ENCODE measurements around the gene PTK6. TPM values are rescaled to one million over a fixed set of nuclear protein-coding genes. Genes with fewer than 3 reads are reported as not detected.
"Not testable (repeated sequence)": the region's sequence is repeated elsewhere in the genome, so short reads cannot be mapped to it uniquely, and the experiment has no call there.

Gene PTK6
- total and polyA plus RNA-seq, 2 donors = 2.8 to 3.4 TPM

DNA sequence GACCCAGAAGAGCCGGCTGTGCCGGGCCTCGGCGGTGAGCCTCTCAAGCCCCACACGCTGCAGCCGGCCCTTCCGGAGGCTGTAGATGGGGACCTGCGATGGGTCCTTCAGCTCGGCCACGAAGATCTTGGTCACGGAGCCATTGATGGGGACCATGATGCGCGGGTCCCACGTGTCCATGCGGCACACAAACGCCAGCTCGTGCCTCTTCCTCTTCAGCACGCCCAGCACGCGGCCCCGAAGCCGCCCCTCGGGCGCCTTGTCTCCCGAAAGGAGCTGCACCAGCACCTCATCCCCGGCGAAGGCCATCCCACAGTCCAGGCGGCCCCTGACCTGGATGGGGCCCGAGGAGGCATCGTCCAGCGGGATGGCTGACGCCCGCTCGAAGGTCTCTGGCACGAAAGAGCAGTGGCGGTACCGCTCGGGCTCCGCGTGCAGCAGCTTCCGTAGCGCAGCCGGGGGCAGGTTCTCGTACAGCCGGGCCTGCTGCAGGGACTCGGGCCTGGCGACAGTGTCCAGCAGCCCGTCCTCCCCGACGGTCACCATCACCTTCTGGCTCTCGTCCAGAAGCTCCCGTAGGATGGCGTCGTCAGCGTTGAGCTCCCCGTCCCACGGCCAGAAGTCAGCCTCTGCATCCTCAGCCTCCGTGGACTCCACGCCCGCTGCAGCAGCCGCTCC is 28.0 kb upstream of the PTK6 start:
- no peak overlapping the region for H3K4me3 ChIP-seq (ENCODE audit: low read depth, low read length)
- no peaks in the 10 kb centered on the region for H3K4me1 ChIP-seq (ENCODE audit: insufficient read depth)
- DNase-seq (ENCODE audit: extremely low spot score) = no peak
- WGBS = 95% methylated on average over 61 of the region's 61 CpGs
- H3K27ac ChIP-seq (ENCODE audit: low read depth) = no peak overlapping the region
- H3K36me3 ChIP-seq (ENCODE audit: insufficient read depth) = peaks cover 2% of the 10 kb centered on the region

DNA sequence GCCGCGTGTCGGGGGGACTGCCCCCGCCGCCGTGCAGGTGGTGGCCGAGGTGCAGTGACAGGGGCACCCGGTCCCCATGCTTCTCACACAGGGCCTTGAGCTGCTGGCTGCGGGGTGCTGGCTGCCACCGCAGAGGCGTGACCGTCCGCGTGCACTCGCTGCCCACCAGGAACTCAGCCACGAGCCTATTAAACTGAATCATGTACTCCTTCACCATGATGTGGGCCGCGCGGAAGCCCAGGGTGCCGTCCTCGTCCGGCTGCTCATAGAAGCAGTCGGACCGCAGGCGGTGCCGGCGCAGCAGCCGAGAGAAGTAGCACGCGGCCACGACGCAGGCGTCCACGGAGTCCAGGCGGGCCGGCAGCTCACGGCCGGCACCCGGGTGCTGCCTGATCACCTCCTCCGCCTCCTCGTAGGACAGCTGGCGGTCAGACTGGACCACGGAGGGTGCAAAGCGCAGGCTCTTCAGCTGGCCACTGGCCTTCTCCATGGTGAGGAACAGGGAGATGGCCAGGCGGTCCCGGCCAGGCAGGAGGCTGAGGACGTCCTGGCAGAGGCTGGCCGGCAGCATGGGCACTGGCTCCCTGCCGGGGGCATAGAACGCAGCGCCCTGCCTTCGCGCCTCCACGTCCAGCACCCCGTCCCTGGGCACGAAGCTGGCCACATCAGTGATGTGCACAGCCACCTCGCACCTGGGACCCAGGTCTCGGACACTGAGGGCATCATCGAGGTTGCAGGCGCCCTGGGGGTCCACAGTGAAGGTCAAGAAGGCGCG is 27.0 kb upstream of the PTK6 start:
- Histone ChIP-seq H3K4me1 (ENCODE audit: insufficient read depth) (no peaks in the 10 kb centered on the region), H3K27ac (ENCODE audit: low read depth) (no peak overlapping the region), H3K4me3 (ENCODE audit: low read depth, low read length) (no peak overlapping the region), H3K36me3 (ENCODE audit: insufficient read depth) (peaks cover 2% of the 10 kb centered on the region)
- no peak for DNase-seq (ENCODE audit: extremely low spot score)
- 95% methylated on average over 62 of the region's 62 CpGs for WGBS

DNA sequence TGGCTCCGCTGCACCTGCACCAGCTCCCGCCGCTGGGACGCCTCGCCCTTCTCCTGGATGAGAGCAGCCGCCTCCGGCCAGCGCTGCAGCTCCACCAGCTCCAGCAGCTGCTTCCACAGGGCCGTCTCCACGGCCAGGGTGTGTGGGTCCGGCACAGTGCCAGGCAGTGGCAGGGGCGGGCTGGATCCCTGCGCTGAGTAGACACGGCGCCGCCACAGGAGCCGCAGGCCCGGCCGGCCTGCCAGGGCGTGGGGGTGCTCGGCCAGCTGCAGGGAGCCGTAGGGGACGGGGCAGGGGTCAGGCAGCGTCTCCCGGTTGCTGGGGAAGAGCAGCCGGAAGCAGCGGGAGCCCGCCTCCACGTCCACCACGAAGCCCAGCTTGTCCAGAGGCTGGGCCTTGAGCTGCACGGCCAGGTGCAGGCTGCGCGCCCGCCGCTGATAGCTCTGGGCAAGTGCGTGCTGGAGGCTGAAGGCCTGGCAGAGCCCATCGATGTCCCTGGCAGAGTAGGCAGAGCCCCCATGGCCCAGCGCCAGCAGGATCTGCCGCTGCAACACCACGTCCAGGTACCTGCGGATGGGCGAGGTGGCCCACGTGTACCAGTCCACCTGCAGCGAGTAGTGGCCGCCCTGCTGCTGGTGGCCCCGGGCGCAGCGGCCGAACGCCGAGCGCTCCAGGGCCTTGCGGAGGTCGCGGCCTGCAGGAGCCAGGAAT is 26.2 kb upstream of the PTK6 start:
- no peaks in the 10 kb centered on the region for H3K4me1 ChIP-seq (ENCODE audit: insufficient read depth)
- WGBS = 95% methylated on average over 55 of the region's 55 CpGs
- no peak overlapping the region for H3K27ac ChIP-seq (ENCODE audit: low read depth)
- peaks cover 4% of the 10 kb centered on the region for H3K36me3 ChIP-seq (ENCODE audit: insufficient read depth)
- DNase-seq (ENCODE audit: extremely low spot score) = no peak
- no peak overlapping the region for H3K4me3 ChIP-seq (ENCODE audit: low read depth, low read length)

DNA sequence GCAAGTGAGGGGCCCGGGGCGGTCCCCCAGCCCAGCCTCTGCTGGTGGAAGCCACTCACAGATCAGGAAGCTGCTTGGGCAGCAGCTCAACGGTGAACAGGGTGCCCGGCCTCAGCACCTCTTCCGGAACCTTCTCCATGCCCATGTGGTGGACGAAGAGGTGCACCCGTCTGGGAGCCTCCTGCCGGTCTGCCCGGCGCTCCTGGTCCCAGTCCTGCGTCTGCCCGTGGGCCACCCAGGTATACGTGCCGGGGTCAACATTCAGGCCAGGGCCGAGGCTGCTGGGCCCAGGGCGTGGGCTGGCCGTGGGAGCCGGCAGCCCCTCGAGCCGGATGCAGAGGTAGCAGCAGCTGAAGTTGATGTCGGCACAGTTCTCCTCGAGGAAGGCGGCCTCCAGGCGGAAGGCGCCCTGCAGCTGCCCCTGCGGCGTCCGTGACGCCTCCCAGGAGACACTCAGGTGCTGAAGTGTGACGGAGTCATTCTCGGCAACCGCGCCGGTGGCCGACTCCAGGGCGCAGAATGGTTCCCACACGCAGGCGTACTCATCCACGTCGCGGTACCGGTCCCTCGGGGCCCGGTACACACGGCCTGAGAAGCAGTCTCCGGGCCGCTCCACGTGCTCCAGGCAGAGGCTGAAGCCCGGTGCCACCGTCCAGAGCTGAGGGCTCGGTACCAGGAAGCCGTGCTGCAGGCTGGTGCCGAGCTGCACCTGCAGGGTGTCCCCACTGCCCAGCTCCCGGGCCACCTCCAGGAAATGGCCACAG is 25.5 kb upstream of the PTK6 start:
- WGBS = 93% methylated on average over 54 of the region's 54 CpGs
- Histone ChIP-seq H3K27ac (ENCODE audit: low read depth) (no peak overlapping the region), H3K36me3 (ENCODE audit: insufficient read depth) (peaks cover 4% of the 10 kb centered on the region), H3K4me1 (ENCODE audit: insufficient read depth) (no peaks in the 10 kb centered on the region), H3K4me3 (ENCODE audit: low read depth, low read length) (no peak overlapping the region)
- DNase-seq (ENCODE audit: extremely low spot score) = no peak

DNA sequence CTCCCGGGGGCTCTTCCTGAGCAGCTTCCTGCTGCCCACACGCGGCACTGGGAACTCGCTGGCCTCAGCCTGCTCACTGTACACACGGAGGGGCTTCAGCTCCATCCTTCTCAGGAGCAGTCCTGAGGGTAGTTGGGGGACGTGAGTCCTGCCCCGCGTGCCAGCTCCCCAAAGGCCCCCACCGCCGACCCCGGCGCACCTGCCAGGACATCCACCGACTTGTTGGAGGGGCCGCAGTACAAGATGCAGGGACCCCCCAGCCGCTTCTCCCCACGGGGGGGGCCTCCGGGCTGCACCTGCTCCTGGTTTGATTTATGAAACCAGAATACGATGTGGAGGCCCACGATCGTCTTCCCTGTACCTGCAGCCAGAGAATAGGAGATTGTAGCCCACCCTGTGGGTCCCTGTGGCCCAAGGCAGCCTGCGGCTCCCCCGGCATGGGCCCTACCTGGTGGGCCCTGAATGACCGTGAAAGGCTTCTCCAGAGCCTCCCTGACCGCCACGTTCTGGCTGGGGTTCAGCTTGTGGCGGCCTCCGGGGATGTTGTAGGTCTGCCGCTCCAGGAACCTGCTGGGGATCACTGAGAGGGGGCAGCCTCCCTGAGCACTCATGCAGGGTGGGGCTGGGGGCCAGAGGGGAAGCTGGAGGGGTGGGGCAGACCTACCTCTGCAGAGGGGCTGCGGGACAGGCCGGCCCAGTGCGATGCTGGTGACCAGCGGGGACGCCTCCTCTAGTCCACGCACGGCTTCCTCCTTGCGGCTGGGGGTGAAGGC is 24.6 kb upstream of the PTK6 start:
- no peak overlapping the region for H3K27ac ChIP-seq (ENCODE audit: low read depth)
- peaks cover 4% of the 10 kb centered on the region for H3K36me3 ChIP-seq (ENCODE audit: insufficient read depth)
- no peaks in the 10 kb centered on the region for H3K4me1 ChIP-seq (ENCODE audit: insufficient read depth)
- H3K4me3 ChIP-seq (ENCODE audit: low read depth, low read length) = no peak overlapping the region
- 90% methylated on average over 36 of the region's 36 CpGs for WGBS
- no peak for DNase-seq (ENCODE audit: extremely low spot score)

DNA sequence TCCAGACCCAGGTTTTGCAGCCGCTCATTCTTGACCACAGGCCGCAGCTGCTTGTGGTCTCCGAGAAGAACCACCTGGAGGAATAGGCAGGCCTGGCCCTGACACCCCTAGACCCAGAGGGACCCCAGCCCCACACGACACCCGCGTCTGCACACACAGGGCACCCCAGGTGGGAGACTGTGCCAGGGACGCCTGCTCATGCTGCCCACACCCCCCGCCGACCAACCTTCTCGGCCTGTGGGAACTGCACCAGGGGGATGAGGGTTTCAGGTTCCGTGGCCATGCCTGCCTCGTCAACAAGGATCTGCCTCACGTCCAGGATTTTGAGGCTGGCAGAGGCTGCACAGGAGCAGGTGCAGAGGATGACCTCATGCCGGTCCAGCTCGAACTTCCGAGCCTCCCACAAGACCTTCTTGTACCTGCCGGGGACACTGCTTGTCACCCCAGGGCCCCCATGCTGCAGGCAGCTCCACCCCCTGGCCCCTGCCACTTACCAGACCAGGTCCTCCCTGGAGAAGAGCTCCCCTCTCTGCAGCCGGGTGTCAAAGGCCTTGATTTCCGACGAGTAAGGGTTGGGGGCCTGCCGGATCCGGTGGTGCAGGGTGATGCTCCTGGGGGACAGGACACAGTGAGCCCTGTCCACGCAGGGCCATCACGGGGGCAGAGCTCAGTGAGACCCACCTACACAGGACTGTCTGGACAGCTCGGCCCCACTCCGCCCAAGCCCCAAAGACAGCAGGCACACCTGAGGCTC is 23.9 kb upstream of the PTK6 start:
- no peak for DNase-seq (ENCODE audit: extremely low spot score)
- 93% methylated on average over 26 of the region's 26 CpGs for WGBS
- no peak overlapping the region for H3K27ac ChIP-seq (ENCODE audit: low read depth)
- H3K4me3 ChIP-seq (ENCODE audit: low read depth, low read length) = no peak overlapping the region
- H3K4me1 ChIP-seq (ENCODE audit: insufficient read depth) = no peaks in the 10 kb centered on the region
- peaks cover 4% of the 10 kb centered on the region for H3K36me3 ChIP-seq (ENCODE audit: insufficient read depth)

DNA sequence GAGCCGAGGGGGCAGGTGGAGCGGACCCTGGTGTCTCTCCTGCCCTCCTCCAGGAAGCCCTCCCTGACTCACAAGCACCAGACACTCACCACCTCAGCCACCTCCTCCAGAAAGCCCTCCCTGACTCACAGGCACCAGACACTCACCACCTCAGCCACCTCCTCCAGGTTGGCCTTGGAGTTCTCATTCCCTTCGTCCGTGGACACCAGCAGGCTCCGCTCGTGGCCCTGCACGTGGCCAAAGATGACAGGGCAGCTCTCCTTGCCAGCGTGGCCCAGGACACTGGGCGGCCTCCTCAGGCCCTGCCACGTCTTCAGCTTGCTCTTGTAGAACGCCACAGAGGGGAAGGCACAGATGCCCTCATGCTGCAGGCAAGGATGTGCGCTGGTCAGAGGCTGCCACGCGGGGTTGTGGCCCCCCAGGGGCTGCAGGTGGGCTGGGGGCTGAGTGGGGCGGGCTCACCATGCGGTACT is 23.2 kb upstream of the PTK6 start:
- H3K36me3 ChIP-seq (ENCODE audit: insufficient read depth) = peaks cover 4% of the 10 kb centered on the region
- WGBS = 97% methylated on average over 16 of the region's 16 CpGs
- no peaks in the 10 kb centered on the region for H3K4me1 ChIP-seq (ENCODE audit: insufficient read depth)
- H3K4me3 ChIP-seq (ENCODE audit: low read depth, low read length) = no peak overlapping the region
- H3K27ac ChIP-seq (ENCODE audit: low read depth) = no peak overlapping the region
- DNase-seq (ENCODE audit: extremely low spot score) = no peak

DNA sequence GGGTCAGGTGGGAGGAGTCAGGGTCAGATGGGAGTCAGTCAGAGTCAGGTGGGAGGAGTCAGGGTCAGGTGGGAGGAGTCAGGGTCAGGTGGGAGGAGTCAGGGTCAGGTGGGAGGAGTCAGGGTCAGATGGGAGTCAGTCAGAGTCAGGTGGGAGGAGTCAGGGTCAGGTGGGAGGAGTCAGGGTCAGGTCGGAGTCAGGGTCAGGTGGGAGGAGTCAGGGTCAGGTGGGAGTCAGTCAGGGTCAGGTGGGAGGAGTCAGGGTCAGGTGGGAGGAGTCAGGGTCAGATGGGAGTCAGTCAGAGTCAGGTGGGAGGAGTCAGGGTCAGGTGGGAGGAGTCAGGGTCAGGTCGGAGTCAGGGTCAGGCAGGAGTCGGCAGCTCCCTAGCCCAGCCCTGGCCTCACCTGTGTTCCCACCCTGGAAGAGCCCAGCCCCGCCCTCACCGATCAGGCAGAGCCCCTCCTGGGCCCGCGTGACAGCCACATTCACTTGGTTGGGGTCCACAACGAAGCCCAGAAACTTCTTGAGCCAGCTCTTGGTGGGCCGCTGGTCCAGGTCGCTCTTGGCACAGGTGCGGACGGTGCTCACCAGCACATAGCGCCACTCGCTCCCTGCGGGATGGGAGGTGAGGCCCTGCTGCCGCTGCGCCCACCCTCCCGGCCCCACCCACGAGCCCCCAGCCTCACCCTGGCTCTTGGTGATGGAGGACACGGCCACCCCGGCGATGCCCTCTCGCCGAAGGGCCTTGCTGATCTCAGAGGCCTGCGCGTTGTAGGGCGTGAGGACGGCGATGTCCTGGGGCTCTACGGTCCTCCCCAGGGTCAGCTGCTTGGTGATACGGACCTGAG is 22.5 kb upstream of the PTK6 start:
- not testable (repeated sequence) for H3K4me3 ChIP-seq (ENCODE audit: low read depth, low read length); H3K36me3 ChIP-seq (ENCODE audit: insufficient read depth); DNase-seq (ENCODE audit: extremely low spot score); H3K4me1 ChIP-seq (ENCODE audit: insufficient read depth); H3K27ac ChIP-seq (ENCODE audit: low read depth)
- WGBS = 95% methylated on average over 31 of the region's 31 CpGs

DNA sequence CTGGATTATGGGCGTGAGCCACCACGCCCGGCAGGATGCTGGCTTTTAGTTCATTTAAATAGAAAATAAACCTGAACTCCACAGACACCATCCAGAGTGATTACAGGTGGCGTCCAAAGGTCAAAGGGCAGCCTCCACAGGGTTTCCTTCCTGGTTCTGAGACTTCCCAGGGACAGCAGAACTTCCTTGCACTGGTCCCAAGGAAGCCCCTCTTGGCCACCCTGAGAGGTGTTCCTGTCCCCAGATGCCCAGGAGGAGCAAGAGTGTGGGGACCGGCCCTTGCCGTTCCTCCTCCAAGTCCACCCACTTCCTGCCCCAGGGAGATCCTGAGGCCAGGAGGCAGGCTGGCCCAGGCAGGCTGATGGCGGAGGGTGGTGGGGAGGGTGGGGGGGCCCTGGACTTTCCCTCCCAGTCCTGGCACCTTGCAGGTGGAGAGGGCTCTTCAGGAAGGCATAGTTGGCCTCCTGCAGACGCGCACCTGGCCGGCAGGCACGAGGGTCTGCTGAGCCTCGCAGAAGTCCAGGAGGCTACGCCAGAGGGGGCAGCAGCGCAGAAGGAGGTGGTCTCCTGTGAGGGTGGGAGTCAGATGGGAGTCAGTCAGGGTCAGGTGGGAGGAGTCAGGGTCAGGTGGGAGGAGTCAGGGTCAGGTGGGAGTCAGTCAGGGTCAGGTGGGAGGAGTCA is 21.8 kb upstream of the PTK6 start:
- no peak for DNase-seq (ENCODE audit: extremely low spot score)
- WGBS = 95% methylated on average over 14 of the region's 14 CpGs
- Histone ChIP-seq H3K4me3 (ENCODE audit: low read depth, low read length) (no peak overlapping the region), H3K27ac (ENCODE audit: low read depth) (no peak overlapping the region), H3K4me1 (ENCODE audit: insufficient read depth) (no peaks in the 10 kb centered on the region), H3K36me3 (ENCODE audit: insufficient read depth) (peaks cover 4% of the 10 kb centered on the region)

DNA sequence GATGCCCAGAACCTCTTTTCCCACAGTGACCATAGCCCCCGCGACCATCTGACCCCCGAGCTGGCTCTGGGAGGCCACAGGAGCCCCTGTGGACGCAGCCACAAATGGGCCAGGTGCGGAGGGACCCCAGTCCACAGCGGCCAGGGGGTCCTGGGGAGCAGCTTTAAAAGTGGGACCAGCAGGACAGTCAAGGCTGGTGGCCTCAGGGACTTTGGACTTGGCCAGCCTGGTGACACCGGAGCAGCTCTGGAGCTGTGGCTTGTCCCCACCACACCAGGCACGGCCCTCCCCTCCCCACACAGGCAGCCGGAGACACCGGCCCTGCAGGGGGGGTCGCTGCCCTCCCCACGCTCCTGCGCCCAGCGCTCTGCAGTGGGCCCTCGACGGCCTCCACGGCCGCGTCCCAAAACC is 20.3 kb upstream of the PTK6 start:
- Histone ChIP-seq H3K36me3 (ENCODE audit: insufficient read depth) (peaks cover 4% of the 10 kb centered on the region), H3K27ac (ENCODE audit: low read depth) (no peak overlapping the region), H3K4me3 (ENCODE audit: low read depth, low read length) (no peak overlapping the region), H3K4me1 (ENCODE audit: insufficient read depth) (no peaks in the 10 kb centered on the region)
- WGBS = 89% methylated on average over 19 of the region's 19 CpGs
- DNase-seq (ENCODE audit: extremely low spot score) = no peak

DNA sequence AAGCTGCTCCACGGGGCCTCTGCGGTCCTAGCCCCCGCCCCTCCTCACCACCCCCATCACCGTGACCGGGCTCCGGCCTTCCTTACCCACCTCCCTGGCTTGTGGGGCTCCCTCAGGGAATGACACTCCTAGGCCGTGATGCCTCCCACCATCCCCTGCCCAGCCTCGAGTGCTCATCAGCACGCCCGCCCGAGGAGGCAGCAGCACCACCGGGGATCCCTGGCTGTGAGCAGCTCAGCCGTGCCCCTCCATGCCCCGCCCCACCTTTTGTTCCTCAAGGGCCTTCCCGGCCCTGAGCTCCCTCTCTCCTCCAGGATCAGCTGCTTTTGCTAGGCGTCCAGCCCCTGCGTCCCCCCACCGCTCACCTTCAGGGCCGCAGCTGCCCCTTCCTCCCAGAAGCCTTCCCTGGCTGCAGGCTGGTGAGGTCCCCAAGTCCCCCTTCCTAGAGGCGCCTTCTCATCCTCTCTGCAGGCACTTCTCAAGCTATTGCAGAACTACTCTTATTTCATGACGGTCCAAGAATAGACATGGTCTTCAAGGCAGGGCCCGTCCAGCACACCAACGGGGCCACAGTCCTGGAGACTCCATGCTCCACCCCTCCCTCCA is 19.8 kb upstream of the PTK6 start:
- 62% methylated on average over 23 of the region's 23 CpGs for WGBS
- H3K27ac ChIP-seq (ENCODE audit: low read depth) = no peak overlapping the region
- no peaks in the 10 kb centered on the region for H3K4me1 ChIP-seq (ENCODE audit: insufficient read depth)
- peaks cover 2% of the 10 kb centered on the region for H3K36me3 ChIP-seq (ENCODE audit: insufficient read depth)
- no peak overlapping the region for H3K4me3 ChIP-seq (ENCODE audit: low read depth, low read length)
- DNase-seq (ENCODE audit: extremely low spot score) = no peak

Data from urinary bladder (tissue), 4 donors.